NCI-H146 (cell line): ENCODE data around the gene TCF15.
A peak's percentile ranks its signal among the peaks of the same experiment; 100 is the strongest.
"Not testable (repeated sequence)": the region's sequence is repeated elsewhere in the genome, so short reads cannot be mapped to it uniquely, and the experiment has no call there.

Experiments
- DNase-seq: peaks from one replicate; lab custom pipeline; 2025; lab: John Stamatoyannopoulos, UW

The TCF15 gene

DNA sequence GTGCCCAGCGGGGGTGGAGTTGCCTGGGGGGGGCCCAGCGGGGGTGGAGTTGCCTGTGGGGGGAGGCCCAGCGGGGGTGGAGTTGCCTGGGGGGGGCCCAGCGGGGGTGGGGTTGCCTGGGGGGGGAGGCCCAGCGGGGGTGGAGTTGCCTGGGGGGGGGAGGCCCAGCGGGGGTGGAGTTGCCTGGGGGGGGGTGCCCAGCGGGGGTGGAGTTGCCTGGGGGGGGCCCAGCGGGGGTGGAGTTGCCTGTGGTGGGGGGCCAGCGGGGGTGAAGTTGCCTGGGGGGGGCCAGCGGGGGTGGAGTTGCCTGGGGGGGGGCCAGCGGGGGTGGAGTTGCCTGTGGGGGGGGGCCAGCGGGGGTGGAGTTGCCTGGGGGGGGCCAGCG, 31.9 kb upstream of the TCF15 start:
- DNase-seq, result not testable (repeated sequence)

DNA sequence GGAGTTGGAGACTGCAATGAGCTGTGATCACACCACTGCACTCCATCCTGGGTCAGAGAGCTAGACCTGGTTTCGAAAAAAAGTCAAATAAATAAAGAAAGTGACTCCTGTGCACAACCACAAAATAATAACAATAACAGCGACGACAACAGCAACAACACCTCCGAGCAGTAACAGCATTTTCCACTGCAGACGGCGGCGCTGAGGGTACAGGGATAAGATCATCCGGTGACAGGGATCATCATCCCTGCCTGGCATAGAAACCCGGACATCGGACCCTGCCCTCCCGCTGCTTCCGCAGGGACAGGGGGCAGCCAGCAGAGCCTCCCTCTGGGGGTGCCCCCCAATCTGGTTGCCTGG, 31.4 kb upstream of the TCF15 start:
- peak; percentile 17 for DNase-seq

DNA sequence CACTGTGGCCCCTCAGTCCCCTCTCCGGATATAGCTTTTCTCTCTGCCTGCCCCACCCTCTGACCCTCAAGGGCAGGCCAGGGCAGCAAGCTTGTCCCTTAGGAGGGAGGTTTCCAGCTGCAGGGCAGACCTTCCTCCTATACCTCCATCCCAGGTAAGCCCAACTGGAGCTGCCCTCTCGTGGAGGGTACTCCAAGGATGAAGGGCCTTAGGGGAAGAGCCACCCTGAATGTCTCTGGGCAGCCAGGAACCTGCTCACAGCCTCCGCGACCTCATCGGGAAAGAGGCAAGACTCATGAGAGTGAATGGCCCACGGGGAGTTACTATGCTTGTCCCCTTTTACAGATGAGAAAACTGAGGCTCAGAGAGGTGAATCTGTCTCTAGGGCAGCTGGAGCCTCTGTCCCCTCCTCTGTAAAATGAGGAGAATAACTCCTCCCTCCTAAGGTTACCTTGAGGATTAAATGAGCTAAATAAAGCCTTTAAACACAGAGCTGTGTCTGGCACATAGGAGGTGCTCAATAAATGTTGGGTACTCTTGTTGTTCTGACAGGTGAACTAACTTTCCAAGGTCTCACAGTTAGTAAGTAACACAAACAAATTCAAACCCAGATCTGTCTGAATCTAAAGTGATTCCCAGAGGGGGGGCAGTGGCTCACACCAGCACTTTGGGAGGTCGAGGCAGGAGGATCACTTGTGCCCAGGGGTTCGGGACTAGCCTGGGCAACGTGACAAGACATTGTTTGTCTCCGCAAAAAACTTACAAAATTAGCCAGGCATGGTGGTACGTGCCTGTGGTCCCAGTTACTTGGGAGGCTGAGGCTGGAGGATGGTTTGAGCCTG, 30.8 kb upstream of the TCF15 start:
- no peak for DNase-seq

DNA sequence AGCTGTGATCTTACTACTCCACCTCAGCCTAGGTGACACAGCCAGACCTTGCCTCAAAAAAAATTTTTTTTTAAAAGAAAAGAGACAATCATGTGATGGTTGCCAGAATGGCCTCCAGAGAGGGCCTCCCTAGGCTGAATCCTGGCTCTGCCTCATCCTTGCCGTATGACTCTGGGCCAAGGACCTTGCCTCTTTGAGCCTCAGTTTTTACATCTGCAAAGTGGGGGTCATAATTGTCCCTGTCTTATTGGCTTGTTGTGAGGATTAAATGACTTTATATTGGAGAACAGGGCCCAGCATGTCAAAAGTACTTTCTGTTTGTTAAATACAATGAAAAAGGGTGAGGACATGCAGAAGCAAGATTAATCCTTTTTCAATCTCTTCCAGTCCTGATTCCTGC, 28.5 kb upstream of the TCF15 start:
- DNase-seq, result no peak

DNA sequence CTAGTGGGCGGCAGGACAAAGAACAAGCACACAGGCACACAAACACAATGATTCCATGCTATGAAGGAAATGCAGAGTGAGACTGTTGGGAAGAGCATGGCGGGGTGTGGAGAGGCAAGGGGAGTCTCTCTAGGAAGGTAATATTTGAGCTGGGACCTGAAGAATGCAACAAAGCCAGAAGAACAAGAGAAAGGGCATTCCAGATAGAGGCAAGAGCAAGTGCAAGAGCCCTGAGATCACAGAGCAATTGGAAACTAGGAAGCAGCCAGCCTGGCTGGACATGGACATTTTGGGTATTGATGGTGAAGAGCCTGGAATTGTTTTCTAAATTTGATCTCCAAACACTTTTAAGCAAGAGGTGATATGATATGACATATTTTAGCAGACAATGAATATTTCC, 27.4 kb upstream of the TCF15 start:
- DNase-seq, result no peak

DNA sequence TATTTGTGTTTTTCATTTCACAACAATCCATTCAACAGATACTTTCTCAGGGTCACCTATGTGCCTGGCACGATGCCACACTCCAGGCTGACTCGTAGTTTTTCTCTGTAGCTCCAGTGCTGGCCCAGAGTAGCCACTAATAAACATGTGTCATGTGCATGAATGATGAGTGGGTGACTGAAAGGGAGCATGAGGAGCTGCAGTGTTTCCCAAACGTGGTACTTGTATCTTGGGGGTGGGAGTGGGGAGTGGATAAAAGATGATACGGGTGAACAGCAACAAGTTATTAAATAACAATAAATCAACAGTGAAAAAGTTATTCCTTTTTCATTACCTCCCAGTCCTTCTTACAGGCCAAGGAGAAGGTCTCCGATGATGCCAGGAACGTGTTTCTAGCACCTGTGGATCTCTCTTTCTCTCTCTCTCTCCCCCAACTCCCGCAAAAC, 25.8 kb upstream of the TCF15 start:
- no peak for DNase-seq

DNA sequence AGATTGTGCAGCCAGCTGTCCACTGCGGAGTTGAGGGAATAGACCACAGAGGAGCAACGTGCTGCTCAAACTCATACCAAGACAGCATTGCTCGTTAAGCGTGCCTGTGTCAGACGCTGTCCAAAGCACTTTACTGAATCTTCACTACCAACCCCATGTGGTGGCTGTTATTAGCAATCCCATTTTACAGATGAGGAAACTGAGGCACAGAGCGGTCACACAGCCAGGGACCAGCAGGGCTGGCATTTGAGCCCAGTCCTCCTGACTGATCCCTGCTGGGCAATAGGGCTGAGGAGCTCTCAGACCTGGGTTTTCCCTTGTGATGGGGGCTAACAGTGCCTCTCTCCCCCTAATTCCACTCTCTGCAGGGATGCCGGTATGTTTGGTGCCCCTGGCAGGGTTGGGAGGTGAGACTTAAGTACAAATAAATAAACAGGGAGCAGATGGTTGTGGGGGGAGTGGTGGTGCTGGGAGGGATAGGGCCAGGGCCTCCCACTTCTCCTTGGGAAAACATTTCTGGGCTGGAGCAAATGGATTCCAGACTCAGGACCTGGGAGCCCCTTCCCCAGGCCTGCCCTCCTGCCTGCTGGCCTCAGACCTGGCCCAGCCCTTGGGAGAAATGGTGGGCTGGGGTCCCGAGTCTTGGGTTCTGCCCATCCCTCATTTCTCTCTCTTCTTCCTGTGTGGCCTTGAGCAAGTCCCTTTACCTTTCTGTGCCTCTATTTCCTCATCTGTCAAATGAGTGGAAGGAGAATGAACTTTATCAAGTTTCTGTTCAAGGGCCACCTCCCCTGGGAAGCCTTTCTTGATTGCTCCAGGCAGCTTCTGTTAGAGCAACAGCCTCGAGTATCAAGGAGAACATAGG, 25.2 kb upstream of the TCF15 start:
- DNase-seq, result no peak

DNA sequence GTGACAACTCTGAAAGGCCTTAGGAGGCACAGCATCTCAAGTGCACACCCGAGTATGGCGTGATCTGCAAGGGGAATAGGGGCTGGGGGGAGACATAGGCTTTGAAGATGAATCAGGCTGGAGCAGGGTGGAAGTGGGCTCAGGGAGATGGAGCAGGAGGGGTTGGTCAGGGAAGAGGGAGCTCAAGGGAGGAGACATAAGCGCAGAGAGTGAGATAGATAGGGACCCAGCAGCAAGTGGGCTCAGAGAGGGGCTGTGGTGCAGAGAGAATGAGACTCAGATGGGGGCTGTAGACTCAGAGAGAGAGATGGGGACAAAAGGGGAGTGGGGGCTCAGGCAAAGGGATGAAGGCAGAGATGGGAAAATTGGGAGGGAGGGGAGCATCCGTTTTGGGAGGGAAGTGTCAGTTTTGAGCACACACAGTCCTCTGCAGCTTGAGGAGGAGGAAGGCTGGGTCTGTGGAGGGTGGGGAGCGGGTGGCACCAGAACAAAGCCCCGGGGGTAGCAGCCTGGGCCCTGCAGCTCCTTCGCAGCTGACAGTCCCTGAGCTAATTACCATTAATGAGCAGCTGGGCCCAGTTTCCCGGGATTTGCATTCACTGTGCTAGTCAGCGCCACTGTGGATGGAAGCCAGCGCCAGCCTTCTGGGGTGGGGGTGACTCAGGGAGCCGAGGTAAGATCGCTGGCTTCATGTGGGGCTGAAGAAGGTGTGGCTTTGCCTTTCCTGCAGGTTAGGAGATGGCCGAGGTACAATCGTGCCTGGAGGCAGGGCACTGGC, 24.2 kb upstream of the TCF15 start:
- DNase-seq, result no peak

DNA sequence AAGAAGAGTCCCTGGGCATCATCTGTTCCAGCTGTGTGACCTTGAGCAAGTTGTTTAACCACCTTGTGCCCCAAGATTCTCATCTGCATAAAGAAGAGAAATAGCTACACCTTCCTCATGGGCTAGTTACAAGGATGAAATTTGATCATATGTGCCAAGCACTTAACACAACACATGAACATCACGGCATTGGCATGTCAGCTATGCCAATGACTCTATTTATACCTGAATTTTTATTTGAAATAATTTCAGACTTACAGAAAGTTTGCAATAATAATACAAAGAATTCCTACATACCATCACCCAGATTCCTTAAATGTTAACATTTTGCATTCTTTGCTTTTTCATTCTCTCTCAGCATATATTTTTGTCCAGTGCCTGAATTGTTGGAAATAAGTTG, 21.0 kb upstream of the TCF15 start:
- no peak for DNase-seq

DNA sequence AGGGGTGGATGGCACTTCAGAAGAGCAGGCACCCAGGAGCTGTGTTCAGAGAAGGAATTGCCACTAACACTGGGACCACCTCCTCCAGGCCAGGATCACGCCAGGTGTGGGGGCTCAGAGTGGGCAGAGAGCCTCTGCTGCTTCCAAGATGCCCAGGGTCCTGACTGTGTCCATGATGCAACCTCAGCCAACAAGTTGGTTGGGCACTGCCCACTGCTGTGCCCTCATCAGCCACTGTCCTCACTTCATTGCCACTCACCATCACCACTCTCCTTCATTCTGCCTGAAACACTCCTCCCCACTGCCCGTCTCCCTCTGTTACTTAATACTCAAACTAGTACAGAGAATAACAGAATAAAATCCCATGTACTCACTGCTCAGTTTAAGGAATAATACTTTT, 16.5 kb upstream of the TCF15 start:
- no peak for DNase-seq

DNA sequence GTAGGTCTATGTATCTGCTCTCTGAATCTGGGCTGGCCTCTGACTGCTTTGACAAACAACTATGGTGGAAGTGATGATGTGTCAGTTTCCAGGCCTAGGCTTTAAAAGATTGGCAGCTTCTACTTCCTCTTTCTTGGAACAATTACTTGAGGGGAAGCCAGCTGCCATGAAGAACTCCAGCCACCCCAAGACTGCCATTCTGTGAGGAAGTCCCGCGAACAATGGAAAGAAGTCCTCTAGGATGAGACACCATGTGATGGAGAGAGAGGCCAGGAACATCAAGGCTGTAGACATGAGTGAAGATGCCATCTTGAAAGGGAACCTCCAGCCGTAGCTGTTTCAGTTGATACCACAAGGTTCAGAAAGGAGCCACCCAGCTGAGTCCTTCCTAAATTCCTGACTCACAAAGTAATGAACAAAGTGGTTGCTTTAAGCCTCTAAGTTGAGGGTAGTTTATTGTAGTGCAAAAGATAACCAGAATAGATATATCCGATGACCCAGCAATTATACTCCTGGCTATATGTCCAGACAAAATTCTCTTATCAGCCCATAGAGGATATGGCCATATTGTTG, 15.3 kb upstream of the TCF15 start:
- no peak for DNase-seq

DNA sequence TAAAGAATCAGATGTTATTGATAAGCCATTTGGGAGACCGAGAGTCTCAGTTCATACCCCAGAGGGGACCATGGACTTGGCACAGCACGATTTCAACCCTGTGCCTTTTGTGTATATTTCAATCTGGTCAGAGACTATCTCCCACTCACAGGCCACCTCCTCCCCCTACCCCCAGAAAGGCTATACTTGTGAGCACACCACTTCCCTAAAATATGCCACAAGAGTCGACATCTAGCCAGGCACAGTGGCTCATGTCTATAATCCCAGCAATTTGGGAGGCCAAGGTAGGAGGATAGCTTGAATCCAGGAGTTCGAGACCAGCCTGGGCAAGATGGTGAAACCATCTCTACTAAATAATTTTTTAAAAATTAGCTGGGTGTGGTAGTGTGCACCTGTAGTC, 13.6 kb upstream of the TCF15 start:
- DNase-seq, result no peak

DNA sequence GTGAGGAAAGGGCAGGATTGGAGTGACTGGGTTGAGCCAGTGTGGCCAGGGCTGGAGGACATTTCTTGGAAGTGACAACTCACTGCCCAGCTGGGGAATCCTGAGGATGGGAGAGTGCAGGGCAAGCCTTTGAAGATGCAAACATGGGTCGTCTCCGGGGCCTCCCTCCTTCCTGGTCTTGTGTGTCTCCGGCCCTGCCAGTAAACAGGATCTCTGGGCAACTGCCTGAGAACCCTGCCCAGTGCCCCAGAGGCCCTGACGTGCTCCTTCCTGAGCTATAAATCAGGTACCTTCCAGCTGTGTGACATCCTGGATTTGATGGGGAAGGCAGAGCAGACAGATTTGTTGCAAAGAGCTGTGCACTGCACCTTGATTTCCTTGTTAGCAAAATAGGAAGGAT, 12.9 kb upstream of the TCF15 start:
- no peak for DNase-seq

DNA sequence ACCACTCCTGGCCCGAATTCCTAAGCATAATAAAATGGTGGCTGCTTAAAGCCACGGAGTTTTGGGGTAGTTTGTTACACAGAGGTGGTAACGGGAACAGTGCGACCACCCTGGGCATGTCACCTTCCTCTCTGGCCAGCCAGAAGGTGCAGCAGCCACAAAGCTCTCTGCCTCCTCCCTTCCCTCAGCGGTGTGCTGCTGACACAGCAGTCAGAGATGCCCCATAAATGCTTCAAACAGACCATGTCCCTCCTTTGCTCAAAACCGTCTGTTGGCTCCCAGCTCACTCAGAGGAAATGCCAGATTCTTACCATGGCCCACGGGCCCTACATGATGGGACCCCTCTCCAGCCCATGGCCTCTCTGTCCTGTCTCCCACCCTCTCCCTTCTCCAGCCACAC, 12.1 kb upstream of the TCF15 start:
- DNase-seq, result no peak

DNA sequence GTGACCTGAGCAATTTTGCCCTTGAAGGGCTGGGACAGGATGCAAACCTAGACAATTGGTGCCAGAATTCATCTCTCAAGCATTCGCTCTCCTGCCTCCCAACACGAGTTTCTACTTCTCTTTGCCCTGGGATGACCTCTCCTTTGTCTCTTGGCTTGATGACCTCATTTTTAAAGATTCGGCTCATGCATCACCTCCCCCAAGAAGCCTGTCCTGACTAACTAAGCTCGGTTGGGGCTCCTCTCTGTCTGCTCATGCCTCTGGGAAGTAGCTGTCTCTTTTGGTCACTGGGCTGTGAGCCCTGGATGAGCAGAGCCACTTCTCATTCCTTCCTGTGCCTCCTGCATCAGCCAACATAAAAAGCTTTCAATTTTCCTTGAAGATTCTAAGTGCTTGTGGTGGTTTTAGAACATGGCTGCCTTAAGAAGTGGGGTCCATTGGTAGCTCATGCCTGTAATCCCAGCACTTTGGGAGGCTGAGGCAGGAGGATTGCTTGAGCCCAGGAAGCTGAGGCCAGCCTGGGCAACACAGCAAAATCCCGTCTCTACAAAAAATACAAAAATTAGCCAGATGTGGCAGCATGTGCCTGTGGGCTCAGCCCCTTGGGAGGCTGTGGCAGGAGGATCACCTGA, 11.1 kb upstream of the TCF15 start:
- no peak for DNase-seq

DNA sequence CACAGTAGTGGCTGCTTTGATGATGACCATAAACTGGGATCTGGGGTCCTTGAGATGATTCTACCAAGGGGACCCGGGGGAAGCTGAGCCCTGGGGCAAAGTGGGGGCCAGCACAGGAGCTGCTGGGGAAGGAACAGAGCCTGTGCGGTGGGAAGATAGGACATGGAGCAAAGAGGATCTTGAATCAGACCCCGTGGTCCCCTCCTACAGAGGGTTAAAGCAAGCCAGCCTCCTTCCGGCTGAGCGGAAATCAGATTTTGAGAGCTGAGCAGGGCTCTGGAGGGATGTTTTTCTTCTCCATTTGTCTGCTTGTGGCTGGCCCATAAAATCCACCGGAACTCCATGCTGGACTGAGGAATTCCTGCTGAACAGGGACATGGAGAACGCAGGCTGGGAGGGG, 10.1 kb upstream of the TCF15 start:
- DNase-seq, result no peak

DNA sequence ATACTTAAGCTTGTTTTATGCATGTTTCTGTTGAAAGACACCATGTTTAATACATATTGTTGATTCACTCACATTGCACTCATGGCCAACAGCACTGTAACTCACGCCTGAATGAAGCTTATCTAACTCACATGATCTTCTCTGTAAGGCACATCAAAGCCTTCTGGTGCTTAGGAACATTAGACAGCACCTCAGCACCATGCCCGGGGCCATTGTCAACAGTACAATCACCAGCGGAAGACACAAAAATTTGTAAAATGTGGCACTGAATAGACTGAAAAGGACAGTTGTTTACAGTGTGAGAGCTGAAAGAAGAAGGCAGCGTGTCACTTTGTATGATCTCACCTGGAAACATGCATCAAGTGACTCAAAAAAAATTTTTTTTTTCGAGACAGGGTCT, 8.9 kb upstream of the TCF15 start:
- DNase-seq, result peak; percentile 21

DNA sequence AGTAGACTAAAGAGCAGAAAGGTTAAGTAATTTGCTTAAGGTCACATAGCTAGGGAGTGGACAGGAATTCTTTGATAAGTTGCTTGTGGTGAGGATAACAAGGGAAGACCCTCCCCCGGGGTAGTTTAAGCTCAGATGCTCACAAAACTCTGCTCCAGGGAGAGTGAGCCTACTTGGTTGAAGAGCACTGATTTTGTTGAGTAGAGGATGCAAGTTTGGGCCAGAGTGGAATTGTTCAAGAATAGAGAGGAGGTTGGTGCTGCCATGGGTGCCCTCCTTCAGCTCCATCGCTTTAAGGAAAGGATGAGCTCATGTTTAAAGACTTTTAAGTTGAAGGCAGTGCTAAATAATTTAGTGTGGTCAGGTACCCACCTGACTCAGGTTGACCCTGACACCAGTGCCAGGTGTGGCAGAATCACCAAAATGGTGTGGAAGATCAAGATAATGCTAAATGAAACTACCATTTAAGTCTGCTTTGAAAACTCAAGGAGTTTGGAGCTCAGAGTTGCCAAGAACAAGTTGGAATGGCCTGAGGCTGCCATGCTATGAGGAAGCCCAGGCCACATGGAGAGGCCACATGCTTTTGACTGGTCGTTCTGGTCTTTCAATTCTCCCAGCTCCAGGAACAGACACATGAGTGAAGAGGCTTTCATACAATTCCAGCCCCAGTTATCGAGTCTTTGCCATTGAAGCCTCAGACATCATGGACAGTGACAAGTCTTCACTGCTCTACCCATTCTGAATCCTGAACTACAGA, 8.0 kb upstream of the TCF15 start:
- DNase-seq, result no peak

DNA sequence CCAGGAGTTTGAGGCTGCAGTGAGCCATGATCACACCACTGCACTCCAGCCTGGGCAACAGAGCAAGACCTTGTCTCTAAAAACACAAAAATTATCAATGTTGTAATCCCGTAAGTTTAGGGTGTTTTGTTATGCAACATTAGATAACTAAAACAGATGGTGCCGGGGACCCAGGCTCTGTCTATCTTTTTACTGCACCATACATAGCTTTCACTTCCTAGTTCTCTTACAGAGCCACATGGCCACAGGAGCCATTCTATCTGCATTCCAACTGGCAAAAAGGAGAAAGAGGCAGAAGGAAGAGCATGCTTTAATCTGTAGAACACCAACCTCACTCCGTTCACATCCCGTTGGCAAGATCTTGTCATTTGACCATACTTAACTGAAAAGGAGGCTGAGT, 5.4 kb upstream of the TCF15 start:
- no peak for DNase-seq

DNA sequence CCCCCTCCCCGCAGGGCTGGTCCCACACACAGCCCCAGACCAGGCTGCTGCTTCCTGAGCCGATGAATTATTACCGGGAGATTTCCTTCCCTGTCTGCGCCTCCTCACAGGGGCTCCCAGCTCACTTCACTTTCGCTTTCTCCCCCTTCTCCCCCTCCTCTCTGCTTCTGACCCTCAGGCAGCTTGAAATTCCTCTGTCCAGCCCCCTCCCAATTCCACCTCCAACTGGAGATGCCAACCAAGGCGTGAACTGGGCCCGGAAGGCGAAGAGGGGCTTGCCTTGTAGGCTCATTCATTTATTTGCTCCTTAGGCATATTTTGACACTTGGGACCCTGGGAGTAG, 1.7 kb upstream of the TCF15 start:
- DNase-seq, result no peak
